HepG2 (cell line): ENCODE data around the gene ZNFX1. TPM values are rescaled to one million over a fixed set of nuclear protein-coding genes. Genes with fewer than 3 reads are reported as not detected.

ENCODE experiments used
- BHLHE40 ChIP-seq: IDR thresholded peaks from 2 replicates; pipeline ENCODE4 v1.6.1; 2011; ENCODE audit warnings: low read length, improper control_type of control experiment
- CEBPB ChIP-seq: IDR thresholded peaks from 2 replicates; pipeline ENCODE4 v1.6.1; 2011; ENCODE audit warnings: low read depth, low read length, improper control_type of control experiment, borderline replicate concordance
- GLMP ChIP-seq: sonication (generic); formaldehyde crosslinking; IDR thresholded peaks from 2 replicates; pipeline ENCODE4 v1.9.0; 2021; ENCODE audit warnings: missing genetic modification reagents, mild to moderate bottlenecking, borderline replicate concordance
- GPBP1L1 ChIP-seq: sonication (generic); formaldehyde crosslinking; IDR thresholded peaks from 2 replicates; pipeline ENCODE4 v1.5.0; 2020; ENCODE audit warnings: mild to moderate bottlenecking, missing genetic modification reagents
- KLF16 ChIP-seq, 2 experiments: sonication (generic) in 1 of 2; formaldehyde crosslinking in 1 of 2; IDR thresholded peaks; 2 replicates each; pipeline versions ENCODE4 v1.6.1 to v1.8.0; 2016 to 2023; ENCODE audit warnings: missing genetic modification reagents in 2 of 2, missing compliant biosample characterization in 1 of 2
- KMT2B ChIP-seq: IDR thresholded peaks from 2 replicates; pipeline ENCODE4 v1.6.1; 2016; ENCODE audit warnings: missing genetic modification reagents, missing compliant biosample characterization
- MEF2D ChIP-seq: sonication (generic); formaldehyde crosslinking; IDR thresholded peaks from 2 replicates; pipeline ENCODE4 v1.5.1; 2020; ENCODE audit warnings: mild to moderate bottlenecking, missing genetic modification reagents
- MEIS2 ChIP-seq: sonication (generic); formaldehyde crosslinking; IDR thresholded peaks from 2 replicates; pipeline ENCODE4 v1.9.0; 2021; ENCODE audit warnings: mild to moderate bottlenecking, missing genetic modification reagents
- MZF1 ChIP-seq: sonication (generic); formaldehyde crosslinking; IDR thresholded peaks from 2 replicates; pipeline ENCODE4 v1.8.1; 2023; ENCODE audit warnings: mild to moderate bottlenecking, missing genetic modification reagents, borderline replicate concordance
- NR1H2 ChIP-seq: sonication (generic); formaldehyde crosslinking; IDR thresholded peaks from 2 replicates; pipeline ENCODE4 v1.8.1; 2022; ENCODE audit warnings: low read depth, missing genetic modification reagents, borderline replicate concordance
- PRDM10 ChIP-seq: sonication (generic); formaldehyde crosslinking; IDR thresholded peaks from 2 replicates; pipeline ENCODE4 v1.4.0; 2020; ENCODE audit warnings: low read depth, missing genetic modification reagents
- TERF1 ChIP-seq: sonication (generic); formaldehyde crosslinking; IDR thresholded peaks from 2 replicates; pipeline ENCODE4 v1.8.0; 2022; ENCODE audit warnings: mild to moderate bottlenecking, missing genetic modification reagents, moderate library complexity
- U2AF2 ChIP-seq: fragments of 200-400 bp; formaldehyde crosslinking; IDR thresholded peaks from 2 replicates; pipeline ENCODE4 v1.6.1; 2017; ENCODE audit warnings: low read depth, mild to moderate bottlenecking, low read length
- ZNF207 ChIP-seq: fragments of 450-650 bp; IDR thresholded peaks from 2 replicates; pipeline ENCODE4 v1.6.1; 2016; ENCODE audit warnings: antibody characterized with exemption, borderline replicate concordance
- ZNF275 ChIP-seq: sonication (generic); formaldehyde crosslinking; IDR thresholded peaks from 2 replicates; pipeline ENCODE4 v1.8.0; 2022; ENCODE audit warnings: missing genetic modification reagents, mild to moderate bottlenecking, inconsistent platforms, borderline replicate concordance
- ZNF431 ChIP-seq: sonication (generic); formaldehyde crosslinking; IDR thresholded peaks from 2 replicates; pipeline ENCODE4 v1.9.0; 2022; ENCODE audit warnings: missing genetic modification reagents, low read depth, mild to moderate bottlenecking, borderline replicate concordance
- ZNF564 ChIP-seq: sonication (generic); formaldehyde crosslinking; IDR thresholded peaks from 2 replicates; pipeline ENCODE4 v1.8.1; 2023; ENCODE audit warnings: mild to moderate bottlenecking, missing genetic modification reagents
- ZNF674 ChIP-seq: sonication (generic); formaldehyde crosslinking; IDR thresholded peaks from 2 replicates; pipeline ENCODE4 v1.5.0; 2020; ENCODE audit warnings: low read depth, mild to moderate bottlenecking, missing genetic modification reagents
- ZNF703 ChIP-seq: sonication (generic); formaldehyde crosslinking; IDR thresholded peaks from 2 replicates; pipeline ENCODE4 v1.5.1; 2020; ENCODE audit warnings: missing genetic modification reagents, mild to moderate bottlenecking, moderate library complexity, borderline replicate concordance
- ZSCAN22 ChIP-seq: sonication (generic); formaldehyde crosslinking; IDR thresholded peaks from 2 replicates; pipeline ENCODE4 v1.4.0; 2020; ENCODE audit warnings: mild to moderate bottlenecking, missing genetic modification reagents
- polyA plus RNA-seq, 8 experiments: library from polyadenylated mRNA; depleted of rRNA in 3 of 8; stranded (reverse) in 7 of 8; unstranded in 1 of 8; fragments of >200 nt; fragmentation: Illumina TruSeq in 4 of 8; extraction: Trizol in 4 of 8; gene quantifications; 2 replicates each; pipeline versions ENCODE4 v1.2.1 to v1.2.3, GENCODE V29; 2011 to 2016; ENCODE audit warnings: low read depth in 4 of 8, missing spikeins in 1 of 8, mixed read lengths in 1 of 8; ENCODE audit not compliant: insufficient read depth in 1 of 8
- total RNA-seq, 5 experiments: library from RNA; depleted of rRNA; stranded (reverse); fragments of >200 nt; fragmentation: Illumina TruSeq; extraction: Trizol; gene quantifications; 2 replicates each; pipeline ENCODE4 v1.2.3, GENCODE V29; 2016; ENCODE audit warnings: low read depth in 1 of 5

Gene ZNFX1
- total and polyA plus RNA-seq, 2 of the 13 experiments (the other 11 are each of a cell fraction or from before 2014, with no cell fraction given) = 2.9 to 11.1 TPM

DNA sequence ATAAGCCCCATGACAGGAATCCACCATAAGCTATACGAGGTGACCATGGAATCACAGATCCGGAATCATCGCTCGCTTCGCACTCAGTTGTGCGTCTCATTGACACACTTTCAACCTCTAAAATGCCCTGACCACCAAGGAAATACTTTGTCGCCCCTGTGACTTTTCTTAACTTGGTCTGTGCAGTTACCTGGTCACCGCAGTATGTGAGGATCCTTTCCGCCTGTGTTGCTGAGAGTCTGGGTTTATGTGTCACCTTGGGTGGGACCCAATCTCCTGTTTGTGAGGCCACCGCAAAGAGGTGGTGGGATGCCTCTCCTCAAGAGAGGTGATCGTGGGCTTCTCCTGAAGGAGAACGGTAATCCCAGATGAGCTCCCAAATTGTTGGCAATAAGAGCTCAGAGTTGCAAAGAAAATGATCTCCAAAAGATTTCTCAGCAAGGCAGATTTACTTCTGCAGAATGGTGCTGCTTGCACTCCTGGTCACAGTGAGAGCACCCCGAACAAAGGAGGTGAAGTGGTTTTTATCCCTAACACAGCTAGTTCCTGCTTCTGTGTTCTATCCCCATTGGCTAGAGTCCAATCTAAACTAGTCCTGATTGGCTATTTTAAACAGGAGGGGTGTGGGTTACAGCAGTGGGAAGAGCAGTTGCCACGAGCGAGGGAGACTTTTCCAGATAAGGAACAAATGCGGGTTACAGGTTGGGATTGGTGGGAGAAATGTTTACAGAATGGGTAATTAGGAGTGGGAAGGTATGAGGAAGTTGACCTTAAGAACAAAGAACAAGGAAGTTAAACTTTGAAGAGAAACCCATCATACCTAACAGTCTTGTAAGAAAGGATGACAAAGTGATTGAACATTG, 9.1 kb upstream of the ZNFX1 start (continued):
- no peak for TF ChIP-seq PRDM10 (CRISPR knock-in tag)
- no peak for TF ChIP-seq KMT2B (CRISPR knock-in tag)
- no peak for TF ChIP-seq ZNF207
- no peak for TF ChIP-seq NR1H2
- no peak for TF ChIP-seq GLMP (CRISPR knock-in tag)
- TF ChIP-seq KLF16 (CRISPR knock-in tag; IDR thresholded peaks at IDR 0.05) = no peak
- no peak for TF ChIP-seq MEF2D (CRISPR knock-in tag)
- TF ChIP-seq ZNF674 (CRISPR knock-in tag) = no peak
- no peak for TF ChIP-seq GPBP1L1 (CRISPR knock-in tag)
- no peak for TF ChIP-seq TERF1 (CRISPR knock-in tag)
- no peak for TF ChIP-seq CEBPB
- no peak for TF ChIP-seq U2AF2
- TF ChIP-seq ZNF275 (CRISPR knock-in tag) = no peak
- no peak for TF ChIP-seq MZF1 (CRISPR knock-in tag)
- TF ChIP-seq BHLHE40 = no peak
- TF ChIP-seq MEIS2 = no peak
- no peak for TF ChIP-seq ZNF703 (CRISPR knock-in tag)
- TF ChIP-seq ZSCAN22 (CRISPR knock-in tag) = no peak
- no peak for TF ChIP-seq ZNF431 (CRISPR knock-in tag)
- no peak for TF ChIP-seq ZNF564
